Epidermal melanocyte (primary cell): ENCODE results near the gene DCAKD.

ENCODE experiments used
- DNase-seq: peaks from one replicate; pipeline ENCODE4 v3.0.0; 2011; ENCODE audit warnings: low spot score; ENCODE audit not compliant: insufficient read length

The DCAKD gene

GRCh38 chr17:45051060-45051719, at the start of gene DCAKD:
DCAKD (minus strand) TSS chr17:45051632; CDS start chr17:45034885, 16,747 bp downstream.
- DNase-seq, result peak; percentile 79

- DNase-seq, result peak; percentile 77
Observed at GRCh38 chr17:45098869-45099616, 47.6 kb upstream of the DCAKD start.

GRCh38 chr17:45098081-45098868, 46.8 kb upstream of the DCAKD start:
- DNase-seq, result no peak

- DNase-seq, result no peak
Observed at GRCh38 chr17:45096926-45097325, 45.5 kb upstream of the DCAKD start.

- DNase-seq, result no peak
Observed at GRCh38 chr17:45096141-45096540, 44.7 kb upstream of the DCAKD start.

GRCh38 chr17:45093444-45094110, 42.1 kb upstream of the DCAKD start:
- no peak for DNase-seq

GRCh38 chr17:45092911-45093430, 41.5 kb upstream of the DCAKD start:
- DNase-seq, result peak; percentile 98

- DNase-seq, result no peak
Observed at GRCh38 chr17:45091778-45092425, 40.5 kb upstream of the DCAKD start.

GRCh38 chr17:45090711-45091110, 39.3 kb upstream of the DCAKD start:
- no peak for DNase-seq

- DNase-seq, result no peak
Observed at GRCh38 chr17:45088741-45089140, 37.3 kb upstream of the DCAKD start.

- no peak for DNase-seq
Observed at GRCh38 chr17:45087978-45088377, 36.5 kb upstream of the DCAKD start.

GRCh38 chr17:45087504-45087975, 36.1 kb upstream of the DCAKD start:
- DNase-seq, result no peak

GRCh38 chr17:45086865-45087503, 35.6 kb upstream of the DCAKD start:
- DNase-seq, result no peak

GRCh38 chr17:45086391-45086790, 35.0 kb upstream of the DCAKD start:
- no peak for DNase-seq

- DNase-seq, result no peak
Observed at GRCh38 chr17:45081047-45081703, 29.7 kb upstream of the DCAKD start.

- no peak for DNase-seq
Observed at GRCh38 chr17:45077643-45078042, 26.2 kb upstream of the DCAKD start.

- DNase-seq, result no peak
Observed at GRCh38 chr17:45073414-45074070, 22.1 kb upstream of the DCAKD start.

- DNase-seq, result no peak
Observed at GRCh38 chr17:45070809-45071208, 19.4 kb upstream of the DCAKD start.

GRCh38 chr17:45070001-45070400, 18.6 kb upstream of the DCAKD start:
- DNase-seq, result no peak
